GM12878 (cell line): ENCODE data around the gene GABBR2. TPM values are rescaled to one million over a fixed set of nuclear protein-coding genes. Genes with fewer than 3 reads are reported as not detected.

Experiments
- ATAC-seq: fragments of 200-7000 bp; cut with Tn5 transposase; 3 replicates; pipeline ENCODE4 v1.9.1; 2020; ENCODE audit warnings: mild to moderate bottlenecking, moderate library complexity
- BruUV-seq: library from RNA; stranded (reverse); fragments of 400-500 nt; replicated peaks from 2 replicates; lab custom pipeline; 2021; lab: Mats Ljungman, UMichigan
- CTCF ChIA-PET: fragments of 300-600 bp; sonication (Branson Sonifier 250); formaldehyde crosslinking; extraction: SDS; loops from one replicate; lab custom pipeline; 2021; ENCODE audit warnings: inconsistent platforms; lab: Yijun Ruan, JAX
- POLR2A ChIA-PET: fragments of 350-600 bp; formaldehyde crosslinking; extraction: SDS; loops from one replicate; lab custom pipeline; 2021; ENCODE audit warnings: inconsistent platforms; lab: Charles Lee
- RAD21 ChIA-PET: fragments of 300-600 bp; sonication (Branson Sonifier 250); formaldehyde crosslinking; loops from one replicate; lab custom pipeline; 2023; ENCODE audit warnings: antibody characterized with exemption; ENCODE audit not compliant: unreplicated experiment; lab: Charles Lee
- SMC1A ChIA-PET: fragments of 300-600 bp; sonication (Branson Sonifier 250); formaldehyde crosslinking; loops from one replicate; lab custom pipeline; 2023; ENCODE audit not compliant: unreplicated experiment, uncharacterized antibody; lab: Charles Lee
- DNase-seq: peaks from one replicate; pipeline ENCODE4 v3.0.0-alpha.2; 2011; ENCODE audit warnings: low read depth, low spot score
- FAIRE-seq: peaks from 3 replicates; lab custom pipeline; 2011; peaks lifted over from hg19 to GRCh38; lab: Jason Lieb, UNC
- H2AFZ ChIP-seq: 2 replicates; pipeline ENCODE4 v1.6.0; 2011; ENCODE audit warnings: low read depth, low read length, control low read depth; ENCODE audit not compliant: control insufficient read depth
- H3K27ac ChIP-seq: 2 replicates; pipeline ENCODE4 v1.5.1; 2011; ENCODE audit warnings: control low read depth; ENCODE audit not compliant: control insufficient read depth, insufficient read depth
- H3K27me3 ChIP-seq, 2 experiments: replicated peaks in 1 of 2; 2 replicates each; pipeline versions ENCODE4 v1.6.0 to v1.6.1; 2011; ENCODE audit warnings: low read length in 1 of 2; ENCODE audit not compliant: control insufficient read depth in 2 of 2, insufficient read depth in 2 of 2
- H3K36me3 ChIP-seq, 2 experiments: 2 replicates each; pipeline ENCODE4 v1.5.1; 2011; ENCODE audit warnings: low read length in 1 of 2; ENCODE audit not compliant: control insufficient read depth in 2 of 2, insufficient read depth in 2 of 2
- H3K4me1 ChIP-seq: 2 replicates; pipeline ENCODE4 v1.6.1; 2011; ENCODE audit warnings: mild to moderate bottlenecking, low read length, moderate library complexity, mixed read lengths; ENCODE audit not compliant: control insufficient read depth, insufficient read depth
- H3K4me2 ChIP-seq: 2 replicates; pipeline ENCODE4 v1.6.0; 2011; ENCODE audit warnings: control low read depth; ENCODE audit not compliant: control insufficient read depth, insufficient read depth
- H3K4me3 ChIP-seq: fragments of 200-600 bp; sonication (generic); 2 replicates; pipeline ENCODE4 v1.5.1; 2016
- H3K79me2 ChIP-seq: 2 replicates; pipeline ENCODE4 v1.6.0; 2011; ENCODE audit warnings: low read length; ENCODE audit not compliant: control insufficient read depth, insufficient read depth
- H3K9ac ChIP-seq: 2 replicates; pipeline ENCODE4 v1.8.0; 2011; ENCODE audit warnings: low read length, control low read depth, mixed read lengths; ENCODE audit not compliant: control insufficient read depth, insufficient read depth
- H3K9me3 ChIP-seq: replicated peaks from 3 replicates; pipeline ENCODE4 v1.5.1; 2011; ENCODE audit warnings: mild to moderate bottlenecking, low read length; ENCODE audit not compliant: control insufficient read depth, insufficient read depth
- H4K20me1 ChIP-seq: 2 replicates; pipeline ENCODE4 v1.6.0; 2011; ENCODE audit not compliant: control insufficient read depth, insufficient read depth
- CHD1 ChIP-seq: IDR thresholded peaks from 2 replicates; pipeline ENCODE4 v1.6.1; 2012; ENCODE audit warnings: low read depth, low read length, improper control_type of control experiment
- HDAC2 ChIP-seq: fragments of 200-600 bp; sonication (generic); IDR thresholded peaks from 2 replicates; pipeline ENCODE4 v1.6.1; 2017
- NFIC ChIP-seq: IDR thresholded peaks from 2 replicates; pipeline ENCODE4 v1.6.1; 2012; ENCODE audit warnings: low read depth, mild to moderate bottlenecking, inconsistent platforms, low read length, moderate library complexity
- NFXL1 ChIP-seq: fragments of 450-650 bp; IDR thresholded peaks from 2 replicates; pipeline ENCODE4 v1.6.1; 2017; ENCODE audit warnings: antibody characterized with exemption, mild to moderate bottlenecking, borderline replicate concordance
- NFYA ChIP-seq: IDR thresholded peaks from 2 replicates; pipeline ENCODE4 v1.6.1; 2011; ENCODE audit warnings: low read depth, mild to moderate bottlenecking, low read length, improper control_type of control experiment, borderline replicate concordance
- NR2C1 ChIP-seq: fragments of 450-650 bp; IDR thresholded peaks from 2 replicates; pipeline ENCODE4 v1.6.1; 2017; ENCODE audit warnings: antibody characterized with exemption, mild to moderate bottlenecking, moderate library complexity
- PML ChIP-seq: IDR thresholded peaks from 2 replicates; pipeline ENCODE4 v1.6.1; 2012; ENCODE audit warnings: low read length, inconsistent platforms
- RAD21 ChIP-seq: IDR thresholded peaks from 2 replicates; pipeline ENCODE4 v1.6.1; 2011; ENCODE audit warnings: mild to moderate bottlenecking, low read depth, low read length, moderate library complexity; ENCODE audit not compliant: insufficient read depth
- RAD51 ChIP-seq: fragments of 450-650 bp; IDR thresholded peaks from 2 replicates; pipeline ENCODE4 v1.6.1; 2016; ENCODE audit warnings: moderate library complexity, mild to moderate bottlenecking, inconsistent platforms
- SIX5 ChIP-seq: IDR thresholded peaks from 2 replicates; pipeline ENCODE4 v1.6.1; 2011; ENCODE audit warnings: mild to moderate bottlenecking, low read depth, low read length, moderate library complexity; ENCODE audit not compliant: severe bottlenecking
- SMAD1 ChIP-seq: fragments of 450-650 bp; IDR thresholded peaks from 2 replicates; pipeline ENCODE4 v1.6.1; 2018; ENCODE audit warnings: mild to moderate bottlenecking, low read depth; ENCODE audit not compliant: partially characterized antibody
- YY1 ChIP-seq: IDR thresholded peaks from 2 replicates; pipeline ENCODE4 v1.6.1; 2011; ENCODE audit warnings: low read depth, mild to moderate bottlenecking, low read length
- ZBTB33 ChIP-seq: fragments of 450-650 bp; IDR thresholded peaks from 2 replicates; pipeline ENCODE4 v1.6.1; 2017; ENCODE audit warnings: mild to moderate bottlenecking
- ZNF24 ChIP-seq: fragments of 450-650 bp; IDR thresholded peaks from 2 replicates; pipeline ENCODE4 v1.6.1; 2017; ENCODE audit warnings: antibody characterized with exemption, mild to moderate bottlenecking
- WGBS: methylation state at CpG from one replicate; pipeline ENCODE4 v1.1.6; 2016; ENCODE audit warnings: low lambda C conversion rate; ENCODE audit not compliant: insufficient replicate concordance, insufficient coverage; ENCODE audit errors: missing lambda C conversion rate; 5-methylcytosine and 5-hydroxymethylcytosine counted together
- in situ Hi-C: fragments of 300-500 bp; cut with MboI; formaldehyde crosslinking; loops from 9 replicates; pipeline ENCODE4 v1.14.3; 2018; ENCODE audit warnings: mixed read lengths
- intact Hi-C: fragments of 100-400 bp; cut with micrococcal nuclease; formaldehyde crosslinking; loops from one replicate; pipeline ENCODE4 v1.14.2; 2022; ENCODE audit not compliant: unreplicated experiment
- polyA plus RNA-seq, 11 experiments: library from polyadenylated mRNA; depleted of rRNA in 4 of 11; unstranded in 6 of 11; stranded (reverse) in 5 of 11; fragments of >200 nt; fragmentation: Nextera tagmentation in 4 of 11; fragmentation: Illumina TruSeq in 1 of 11; extraction: Ambion mirVana in 4 of 11; extraction: Trizol in 1 of 11; gene quantifications; 1 replicate in 1 of 11; 2 replicates in 10 of 11; pipeline versions ENCODE4 v1.2.1 to v1.2.3, GENCODE V29; 2011 to 2016; ENCODE audit warnings: inconsistent platforms in 2 of 11, missing spikeins in 2 of 11, low read depth in 1 of 11
- total RNA-seq, 4 experiments: library from RNA; depleted of rRNA in 3 of 4; stranded (reverse); fragments of >200 nt in 3 of 4; fragmentation: Illumina TruSeq in 1 of 4; extraction: Trizol in 1 of 4; gene quantifications; 2 replicates each; pipeline versions ENCODE4 v1.2.1 to v1.2.3, GENCODE V29; 2013 to 2021

The GABBR2 gene
- total and polyA plus RNA-seq, 10 of the 15 experiments (the other 5 are each of a cell fraction or from before 2014, with no cell fraction given), result 0.02 to 2.2 (median 0.06) TPM; not detected in 2

DNA sequence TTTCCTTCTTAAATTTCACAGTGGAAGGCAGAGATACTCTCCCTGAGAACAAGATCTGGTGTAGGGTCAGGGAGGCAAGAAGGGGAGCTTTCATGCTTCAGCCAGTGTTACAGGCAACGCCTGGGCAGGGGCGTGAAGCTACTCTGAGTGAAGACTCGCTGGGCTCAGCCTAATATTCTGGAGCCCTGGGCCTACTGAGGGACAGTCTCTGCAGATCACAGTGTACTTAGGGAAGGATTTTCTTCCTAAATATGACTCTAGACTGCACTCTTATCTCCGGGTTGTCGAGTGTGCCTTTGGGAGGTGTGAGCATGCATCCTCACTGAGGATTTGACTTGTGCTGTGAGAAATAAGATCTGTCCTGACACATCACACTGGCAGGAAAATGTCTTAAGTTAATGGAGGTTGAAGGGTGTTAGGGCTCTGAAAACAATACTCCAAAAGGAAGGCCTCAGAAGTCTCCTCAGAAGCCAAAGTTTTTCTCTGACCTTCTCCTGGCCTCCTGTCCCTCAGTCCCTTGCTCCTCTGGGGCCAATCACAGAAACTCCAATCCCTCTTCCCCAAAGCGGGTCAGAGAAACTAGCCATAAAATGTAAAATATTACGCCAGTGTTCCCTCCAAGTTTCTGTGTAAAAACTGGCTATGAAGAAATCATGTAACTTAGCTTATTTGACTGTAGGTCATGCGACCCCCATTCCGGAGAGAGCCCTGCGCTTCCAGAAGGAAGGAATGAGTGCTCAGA lies 296.5 kb downstream of the GABBR2 start:
- no peaks in the 10 kb centered on the region for H3K9me3 ChIP-seq
- peaks cover 9% of the 10 kb centered on the region; the same call in 1 of the 2 replicates for H3K4me1 ChIP-seq
- SMC1A ChIA-PET, result no interaction called here
- no TSS peak for BruUV-seq
- H2AFZ ChIP-seq, result no peak overlapping the region
- WGBS, result 29% methylated on average over 10 of the region's 10 CpGs
- H3K27me3 ChIP-seq, result peaks cover 5 to 8% of the 10 kb centered on the region in 2 experiments
- H3K4me2 ChIP-seq, result no peak overlapping the region
- TF ChIP-seq RAD51 (no peak), NFYA (no peak), CHD1 (no peak), HDAC2 (no peak), NR2C1 (no peak), NFXL1 (no peak)
- TF ChIP-seq, all 136 proteins: peak for 0
- Histone ChIP-seq H3K27ac (no peak overlapping the region), H3K36me3 (no peaks in the 10 kb centered on the region), H4K20me1 (no peaks in the 10 kb centered on the region), H3K4me3 (no peak overlapping the region), H3K9ac (no peak overlapping the region), H3K79me2 (no peaks in the 10 kb centered on the region)
- no peak for ATAC-seq
- ChIA-PET RAD21 (no interaction called here), CTCF (no interaction called here), POLR2A (no interaction called here)
- FAIRE-seq, result no peak
- in situ Hi-C loops (no loop called here), intact Hi-C loops (no loop called here)
- DNase-seq, result no peak

DNA sequence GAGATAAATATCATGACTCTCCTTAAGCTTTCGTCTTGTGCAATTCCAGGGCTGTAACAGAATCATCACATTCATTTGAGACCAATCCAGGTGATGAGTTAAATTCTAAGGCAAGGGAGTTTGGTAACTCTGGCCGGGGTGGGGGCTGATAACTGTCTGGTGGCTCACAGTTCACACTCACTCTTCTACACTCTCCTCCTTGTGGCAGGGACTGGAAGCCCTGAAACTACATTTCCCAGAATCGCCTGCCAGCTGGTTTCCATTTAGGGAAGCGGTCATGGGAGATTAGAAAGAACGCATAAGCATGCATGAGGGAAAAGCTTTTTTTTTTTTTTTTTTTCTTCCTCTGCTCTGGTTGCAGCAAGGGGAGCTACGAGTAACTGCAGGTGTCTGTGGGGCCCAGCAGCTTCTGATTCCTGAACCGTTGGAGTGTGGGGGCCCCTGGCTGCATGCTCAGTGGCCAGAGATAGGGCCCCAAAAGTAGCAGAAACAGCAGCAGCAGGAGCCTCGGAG lies 298.5 kb downstream of the GABBR2 start:
- H3K27ac ChIP-seq, result no peak overlapping the region
- no peaks in the 10 kb centered on the region for H3K9me3 ChIP-seq
- peaks cover 2 to 5% of the 10 kb centered on the region in 2 experiments for H3K27me3 ChIP-seq
- no TSS peak for BruUV-seq
- DNase-seq (no peak), FAIRE-seq (no peak), ATAC-seq (no peak)
- H3K4me1 ChIP-seq, result peaks cover 9% of the 10 kb centered on the region; the same call in 1 of the 2 replicates
- POLR2A ChIA-PET, result interaction anchor here (0.6 to 0.7 kb wide), 2 partner anchors 349 to 486 kb away, joined by 3 read pairs; no protein-coding TSS in a partner anchor
- no peaks in the 10 kb centered on the region for H3K36me3 ChIP-seq
- no peaks in the 10 kb centered on the region for H3K79me2 ChIP-seq
- RAD21 ChIA-PET, result interaction anchor here (0.6 kb wide), 1 partner anchor 179 kb away, joined by 4 read pairs; no protein-coding TSS in a partner anchor
- no peak overlapping the region for H3K4me2 ChIP-seq
- H3K4me3 ChIP-seq, result no peak overlapping the region
- H3K9ac ChIP-seq, result no peak overlapping the region
- no peak overlapping the region for H2AFZ ChIP-seq
- intact Hi-C loops (no loop called here), in situ Hi-C loops (no loop called here)
- no peaks in the 10 kb centered on the region for H4K20me1 ChIP-seq
- SMC1A ChIA-PET, result no interaction called here
- CTCF ChIA-PET, result interaction anchor here (0.7 to 0.9 kb wide), 2 partner anchors 30 to 33 kb away, joined by 3 to 8 read pairs; no protein-coding TSS in a partner anchor
- WGBS, result 8% methylated on average over 8 of the region's 8 CpGs
- no peak for TF ChIP-seq ZBTB33
- peak; percentile 52 for TF ChIP-seq SIX5
- no peak for TF ChIP-seq RAD21
- TF ChIP-seq ZNF24, result no peak
- no peak for TF ChIP-seq PML
- TF ChIP-seq SMAD1, result no peak
- TF ChIP-seq YY1, result 0 out of 2 replicates have a peak, but pooled peaks have one; percentile 25
- TF ChIP-seq NFIC, result no peak
